Spleen (tissue), 7 donors: ENCODE data around the gene MTPN.

Experiments
- POLR2A ChIP-seq, 3 donors: fragments of 450-650 bp; IDR thresholded peaks; one replicate each; pipeline ENCODE4 v1.5.1; 2017; ENCODE audit warnings: antibody characterized with exemption in 3 of 3, mild to moderate bottlenecking in 1 of 3
- POLR2AphosphoS5 ChIP-seq, 3 donors: sonication (generic); formaldehyde crosslinking; IDR thresholded peaks; one replicate each; pipeline ENCODE4 v1.5.1; 2017; ENCODE audit warnings: antibody characterized with exemption in 3 of 3
- TF ChIP-seq, protein P1 (sequence below), 11 experiments: fragments of 200-600 bp in 7 of 11; fragments of 450-650 bp in 4 of 11; sonication (generic) in 4 of 11; IDR thresholded peaks in 8 of 11; conservative IDR thresholded peaks in 3 of 11; 1 replicate in 7 of 11; 2 replicates in 4 of 11; pipeline versions ENCODE4 v1.4.0 to v1.8.0; 2016 to 2021; ENCODE audit warnings: antibody characterized with exemption in 11 of 11, inconsistent platforms in 4 of 11, mild to moderate bottlenecking in 1 of 11
- donor health status: DM: no; HTN: no; CAD: no; lungs with moderate emphysema.
- donor health status: DM: no; HTN: no; CAD: no.
- donor health status: DM: no; HTN: no; CAD: no.

DNA sequence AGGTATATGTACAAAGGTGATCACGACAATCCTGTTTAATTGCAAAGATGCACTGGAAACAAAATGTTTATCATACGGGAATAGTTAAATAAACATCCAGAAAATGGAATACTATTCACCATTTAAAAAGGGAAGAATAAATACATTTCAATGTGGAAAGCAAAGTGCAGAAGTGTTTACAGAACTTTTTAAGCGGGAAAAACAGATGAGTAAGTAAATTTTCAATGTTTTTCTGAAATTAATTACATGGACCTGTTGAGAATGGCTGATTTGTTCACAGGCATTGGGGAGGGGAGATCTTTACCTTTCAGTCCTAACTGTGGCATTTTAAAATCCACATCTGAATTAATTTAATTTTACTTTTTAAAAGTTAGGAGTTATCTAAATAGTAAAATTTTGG, 7.1 kb downstream of the MTPN start:
- TF ChIP-seq, protein P1, sequence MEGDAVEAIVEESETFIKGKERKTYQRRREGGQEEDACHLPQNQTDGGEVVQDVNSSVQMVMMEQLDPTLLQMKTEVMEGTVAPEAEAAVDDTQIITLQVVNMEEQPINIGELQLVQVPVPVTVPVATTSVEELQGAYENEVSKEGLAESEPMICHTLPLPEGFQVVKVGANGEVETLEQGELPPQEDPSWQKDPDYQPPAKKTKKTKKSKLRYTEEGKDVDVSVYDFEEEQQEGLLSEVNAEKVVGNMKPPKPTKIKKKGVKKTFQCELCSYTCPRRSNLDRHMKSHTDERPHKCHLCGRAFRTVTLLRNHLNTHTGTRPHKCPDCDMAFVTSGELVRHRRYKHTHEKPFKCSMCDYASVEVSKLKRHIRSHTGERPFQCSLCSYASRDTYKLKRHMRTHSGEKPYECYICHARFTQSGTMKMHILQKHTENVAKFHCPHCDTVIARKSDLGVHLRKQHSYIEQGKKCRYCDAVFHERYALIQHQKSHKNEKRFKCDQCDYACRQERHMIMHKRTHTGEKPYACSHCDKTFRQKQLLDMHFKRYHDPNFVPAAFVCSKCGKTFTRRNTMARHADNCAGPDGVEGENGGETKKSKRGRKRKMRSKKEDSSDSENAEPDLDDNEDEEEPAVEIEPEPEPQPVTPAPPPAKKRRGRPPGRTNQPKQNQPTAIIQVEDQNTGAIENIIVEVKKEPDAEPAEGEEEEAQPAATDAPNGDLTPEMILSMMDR (IDR thresholded peaks at IDR 0.05 in 8 of 11, conservative IDR thresholded peaks at IDR 0.05 in 3 of 11) = no peak
- TF ChIP-seq POLR2AphosphoS5 (IDR thresholded peaks at IDR 0.05) = no peak
- TF ChIP-seq POLR2A (IDR thresholded peaks at IDR 0.05) = no peak
